AG04449 (cell line): ENCODE data around the gene POU3F1.

ENCODE experiments used
- CTCF ChIA-PET: fragments of 350-600 bp; formaldehyde crosslinking; extraction: SDS; loops from one replicate; lab custom pipeline; 2021; ENCODE audit warnings: antibody characterized with exemption; lab: Yijun Ruan, JAX
- POLR2A ChIA-PET: fragments of 400-600, 350-600 bp; formaldehyde crosslinking; extraction: SDS; loops from one replicate; lab custom pipeline; 2020; ENCODE audit warnings: antibody characterized with exemption, inconsistent platforms; lab: Yijun Ruan, JAX
- DNase-seq: peaks from one replicate; pipeline ENCODE4 v3.0.0-alpha.2; 2010; ENCODE audit warnings: low read depth, low spot score
- H3K4me3 ChIP-seq: 2 replicates; pipeline ENCODE4 v1.5.1; 2011; ENCODE audit warnings: low read depth, mild to moderate bottlenecking, control low read depth, low read length
- TF ChIP-seq, protein P1 (sequence below): IDR thresholded peaks from one replicate; pipeline ENCODE4 v1.5.1; 2011; ENCODE audit warnings: mild to moderate bottlenecking, moderate library complexity, low read length, control low read depth, inconsistent platforms; ENCODE audit not compliant: insufficient read depth; ENCODE audit errors: missing control alignments

Gene POU3F1

DNA sequence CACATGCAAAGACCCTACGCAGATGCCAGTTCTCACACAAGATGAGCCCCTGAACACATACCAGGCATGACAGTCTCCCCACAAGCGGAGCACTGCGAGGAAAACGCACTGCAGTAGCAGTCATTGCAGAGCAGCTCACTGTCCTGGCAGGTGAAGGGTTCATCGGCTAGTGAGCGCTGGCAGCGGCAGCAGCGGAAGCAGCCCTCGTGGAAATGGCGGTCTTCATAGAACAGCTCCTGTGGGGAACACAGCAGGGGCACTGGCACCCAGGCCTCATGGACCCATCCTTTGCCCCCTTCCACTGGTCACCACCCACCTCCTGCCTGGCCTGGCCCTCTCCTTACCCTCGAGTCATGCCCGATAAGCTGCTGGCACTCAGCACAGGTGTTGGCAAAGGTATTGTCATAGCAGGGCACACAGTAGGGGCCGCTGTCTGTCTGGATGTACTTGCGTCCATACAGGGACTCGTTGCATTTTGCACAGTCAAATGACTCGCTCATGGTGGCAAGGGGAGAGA, 47.6 kb downstream of the POU3F1 start:
- no peak overlapping the region; the same call in 1 of the 2 replicates for H3K4me3 ChIP-seq
- TF ChIP-seq, protein P1, sequence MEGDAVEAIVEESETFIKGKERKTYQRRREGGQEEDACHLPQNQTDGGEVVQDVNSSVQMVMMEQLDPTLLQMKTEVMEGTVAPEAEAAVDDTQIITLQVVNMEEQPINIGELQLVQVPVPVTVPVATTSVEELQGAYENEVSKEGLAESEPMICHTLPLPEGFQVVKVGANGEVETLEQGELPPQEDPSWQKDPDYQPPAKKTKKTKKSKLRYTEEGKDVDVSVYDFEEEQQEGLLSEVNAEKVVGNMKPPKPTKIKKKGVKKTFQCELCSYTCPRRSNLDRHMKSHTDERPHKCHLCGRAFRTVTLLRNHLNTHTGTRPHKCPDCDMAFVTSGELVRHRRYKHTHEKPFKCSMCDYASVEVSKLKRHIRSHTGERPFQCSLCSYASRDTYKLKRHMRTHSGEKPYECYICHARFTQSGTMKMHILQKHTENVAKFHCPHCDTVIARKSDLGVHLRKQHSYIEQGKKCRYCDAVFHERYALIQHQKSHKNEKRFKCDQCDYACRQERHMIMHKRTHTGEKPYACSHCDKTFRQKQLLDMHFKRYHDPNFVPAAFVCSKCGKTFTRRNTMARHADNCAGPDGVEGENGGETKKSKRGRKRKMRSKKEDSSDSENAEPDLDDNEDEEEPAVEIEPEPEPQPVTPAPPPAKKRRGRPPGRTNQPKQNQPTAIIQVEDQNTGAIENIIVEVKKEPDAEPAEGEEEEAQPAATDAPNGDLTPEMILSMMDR = no peak
- POLR2A ChIA-PET = interaction anchor here (0.7 to 3.3 kb wide), 2 partner anchors 11 to 13 kb away, joined by 3 to 26 read pairs; partner anchors contain the start of gene UTP11
- DNase-seq = no peak
- CTCF ChIA-PET = interaction anchor here (6.8 to 16.5 kb wide), 2 partner anchors 8 to 22 kb away, joined by 68 to 398 read pairs; partner anchors contain the start of genes SF3A3 and UTP11

DNA sequence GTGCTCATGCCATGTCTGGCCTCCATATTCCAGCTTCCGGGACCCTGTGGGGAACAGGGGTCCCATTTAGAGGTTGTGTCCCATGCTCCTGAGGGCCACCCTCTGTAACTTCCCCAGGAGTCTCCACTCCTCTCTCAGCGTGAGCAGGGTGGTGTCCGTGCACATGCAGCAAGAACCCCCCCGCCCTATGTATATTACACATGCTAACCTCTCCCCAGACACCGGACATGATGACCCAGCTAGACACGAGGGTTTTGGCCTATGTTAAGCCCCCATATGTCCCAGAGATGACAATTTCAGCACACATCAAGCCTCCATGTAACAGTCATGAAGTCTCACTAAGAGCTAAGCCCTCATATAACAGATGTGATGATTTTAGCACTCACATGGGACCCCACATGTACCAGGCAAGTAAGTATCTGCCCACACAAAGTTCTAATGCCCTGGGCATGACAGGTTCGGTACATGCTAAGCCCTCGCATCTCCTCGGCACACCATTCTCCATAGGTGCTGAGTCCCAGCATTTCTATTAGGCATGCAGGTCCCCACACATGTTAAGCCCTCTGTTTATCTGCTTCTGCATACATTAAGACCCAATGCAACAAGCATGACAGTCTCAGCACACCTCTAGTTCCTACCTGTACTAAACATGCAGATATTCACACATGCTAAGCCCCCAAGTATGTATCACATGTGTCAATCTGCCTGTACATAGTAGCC, 48.3 kb downstream of the POU3F1 start:
- ChIA-PET POLR2A (no interaction called here), CTCF (interaction anchor here (2.1 to 16.5 kb wide), 3 partner anchors 8 to 22 kb away, joined by 5 to 398 read pairs (median 68); partner anchors contain the start of genes SF3A3 and UTP11)
- TF ChIP-seq, protein P1 = no peak

DNA sequence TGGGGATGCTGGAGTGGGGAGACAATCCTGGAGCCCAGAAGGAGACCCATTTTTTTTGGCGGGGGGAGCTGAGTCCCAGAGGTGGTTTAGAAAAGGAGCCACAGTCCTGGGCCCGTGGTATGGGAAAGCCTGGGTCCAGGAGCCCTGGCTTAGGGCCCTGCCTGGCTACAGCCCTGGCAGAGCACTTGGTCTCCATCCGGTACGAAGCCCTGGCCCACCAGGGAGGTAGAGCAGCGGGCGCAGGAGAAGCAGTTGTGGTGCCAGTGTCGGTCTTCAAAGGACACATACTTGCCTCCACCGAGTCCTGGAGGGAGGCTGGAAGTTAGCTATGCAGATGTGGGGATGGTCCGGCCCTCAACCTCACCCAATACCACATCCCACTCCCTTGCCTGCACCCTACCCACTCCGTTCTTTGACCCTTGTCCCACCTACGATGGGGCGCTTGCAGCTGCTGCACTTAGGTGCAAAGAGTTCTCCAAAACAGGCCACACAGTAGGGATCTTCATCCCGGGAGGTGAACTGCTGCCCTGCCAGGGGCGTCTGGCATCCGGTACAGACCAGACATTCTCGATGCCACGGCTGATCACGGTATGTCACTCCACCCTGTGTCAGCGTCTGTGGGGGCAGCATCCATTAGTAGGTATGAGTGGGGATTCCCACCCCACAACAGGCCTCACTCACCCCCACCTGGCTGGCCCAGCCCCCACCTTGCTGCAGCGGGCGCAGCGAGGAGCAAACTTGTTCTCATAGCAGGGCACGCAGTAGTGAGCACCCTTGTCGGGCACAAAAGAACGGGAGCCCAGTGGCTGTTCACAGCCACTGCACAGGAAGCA, 49.1 kb downstream of the POU3F1 start:
- TF ChIP-seq, protein P1 = no peak
- no peak for DNase-seq
- ChIA-PET CTCF (interaction anchor here (2.1 to 16.5 kb wide), 3 partner anchors 7 to 23 kb away, joined by 5 to 398 read pairs (median 68); partner anchors contain the start of genes SF3A3 and UTP11), POLR2A (interaction anchor here (0.7 to 1.9 kb wide), 2 partner anchors 11 to 15 kb away, joined by 3 to 7 read pairs; partner anchors contain the start of gene UTP11)
- H3K4me3 ChIP-seq = no peak overlapping the region

More for the DNA sequence above, 48.3 kb downstream of the POU3F1 start:
- no peak for DNase-seq
- H3K4me3 ChIP-seq = no peak overlapping the region

DNA sequence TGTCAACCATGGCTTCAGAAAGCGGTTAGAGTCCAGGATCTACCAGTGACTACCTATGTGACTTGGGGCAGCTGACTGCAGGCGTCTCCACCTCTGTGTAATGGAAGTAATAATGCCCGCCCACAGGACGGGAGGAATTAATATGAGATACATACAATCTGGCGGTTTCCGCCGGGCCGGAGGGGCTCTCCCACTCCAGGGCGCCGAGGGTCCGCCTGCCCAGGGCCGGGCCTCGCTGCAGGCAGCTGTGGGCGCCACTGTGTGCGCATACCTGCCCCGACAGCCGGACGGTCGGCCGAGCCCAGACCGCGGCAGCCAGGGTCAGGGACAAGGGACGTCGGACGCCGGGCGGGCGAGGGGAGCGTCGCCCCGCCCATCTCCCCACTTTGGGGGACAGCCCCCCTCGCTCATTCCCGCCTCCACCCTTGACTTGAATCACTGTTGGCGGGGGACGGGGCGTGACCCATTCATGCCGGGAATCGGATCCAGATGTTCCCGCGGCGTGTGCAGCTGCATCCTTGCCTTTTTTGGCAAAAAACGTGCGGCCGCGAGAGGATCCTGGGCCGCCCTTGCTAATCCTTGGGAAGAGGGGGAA, 50.7 kb downstream of the POU3F1 start:
- ChIA-PET POLR2A (interaction anchor here (0.7 to 2.1 kb wide), 3 partner anchors 8 to 17 kb away, joined by 3 to 7 read pairs (median 6); partner anchors contain the start of gene UTP11), CTCF (interaction anchor here (0.9 to 16.5 kb wide), 6 partner anchors 13 to 838 kb away, joined by 3 to 398 read pairs (median 4); partner anchors contain the start of gene UTP11)
- no peak for DNase-seq
- H3K4me3 ChIP-seq = peak overlapping the region; percentile 53
- TF ChIP-seq, protein P1 = no peak

DNA sequence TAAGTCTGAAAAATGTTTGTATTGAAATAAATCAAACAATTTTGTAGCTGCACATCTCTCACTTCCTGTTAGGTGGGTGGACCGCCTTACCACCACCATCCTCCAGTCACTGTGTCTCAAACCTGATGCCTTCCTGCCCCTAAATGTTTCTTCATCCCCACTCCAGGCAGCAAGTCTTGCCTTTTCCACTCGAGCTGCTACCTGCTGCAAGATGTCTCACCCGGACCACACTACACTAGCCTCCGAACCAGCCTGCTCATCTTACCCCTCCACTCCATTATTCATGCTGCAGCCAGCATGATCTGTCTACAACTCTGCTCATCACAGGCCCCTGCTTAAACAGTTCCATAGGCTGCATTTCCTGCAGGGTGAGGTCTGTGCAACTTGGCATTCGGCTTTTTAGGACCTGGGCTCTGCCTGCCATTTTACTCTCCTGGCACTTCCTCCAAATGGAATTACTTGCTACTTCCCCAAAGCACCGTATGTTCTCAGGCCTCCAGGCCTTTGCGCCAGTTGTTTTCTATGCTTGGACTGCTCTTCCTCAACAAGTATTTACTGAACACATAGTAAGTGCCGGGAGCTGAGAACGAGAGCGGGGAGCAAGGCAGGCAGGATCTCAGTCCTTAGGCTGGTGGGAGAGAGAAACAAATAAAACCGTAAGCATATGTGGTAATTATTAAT, 51.6 kb downstream of the POU3F1 start:
- TF ChIP-seq, protein P1 = no peak
- POLR2A ChIA-PET = interaction anchor here (2.1 kb wide), 1 partner anchor 9 kb away, joined by 6 read pairs; no protein-coding TSS in a partner anchor
- H3K4me3 ChIP-seq = no peak overlapping the region
- CTCF ChIA-PET = interaction anchor here (0.9 to 16.5 kb wide), 4 partner anchors 18 to 837 kb away, joined by 3 to 398 read pairs (median 4); partner anchors contain the start of gene UTP11
- DNase-seq = no peak
